ENCODE data around the gene TLK1. TPM values are rescaled to one million over a fixed set of nuclear protein-coding genes. Genes with fewer than 3 reads are reported as not detected.

TLK1 gene
- total and polyA plus RNA-seq, 4 donors: 7.7 to 19.6 (median 15.6) TPM

DNA sequence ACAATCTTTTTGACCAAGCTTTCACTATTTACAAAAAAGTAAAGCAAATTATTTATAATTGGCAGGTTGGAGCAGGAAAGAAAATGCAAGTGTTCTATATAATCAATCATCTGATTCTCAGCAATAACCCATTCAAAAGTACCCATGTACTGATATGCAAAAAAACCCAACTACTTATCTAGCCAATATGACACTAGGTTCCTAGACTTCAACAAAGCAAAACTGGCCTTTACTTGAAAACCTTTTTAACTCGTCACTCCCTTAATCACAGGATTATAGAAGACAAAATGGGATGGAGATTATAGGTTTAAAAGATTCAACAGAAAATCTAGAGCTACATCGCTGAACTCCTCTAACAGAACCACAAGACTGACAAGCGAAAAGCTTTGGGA, 3.6 kb downstream of the TLK1 start:
- WGBS: 96% methylated on average over 3 of the region's 3 CpGs
- DNase-seq (ENCODE audit: low spot score): no peak
- no peak overlapping the region for H3K4me3 ChIP-seq (ENCODE audit: low read depth in 1 of 3, low read length in 3 of 3)
- no peak overlapping the region for H3K27ac ChIP-seq (ENCODE audit: low read depth in 1 of 2, low read length in 2 of 2)
- no peaks in the 10 kb centered on the region for H3K27me3 ChIP-seq (ENCODE audit: control insufficient read depth in 4 of 4, insufficient read depth in 4 of 4, low read length in 3 of 4)
- H3K9me3 ChIP-seq (ENCODE audit: control insufficient read depth in 4 of 4, low read length in 3 of 4): no peaks in the 10 kb centered on the region
- TF ChIP-seq HNF4G (IDR thresholded peaks at IDR 0.05) (no peak), RAD21 (IDR thresholded peaks at IDR 0.05) (no peak), YY1 (IDR thresholded peaks at IDR 0.05) (no peak), HNF4A (conservative IDR thresholded peaks at IDR 0.05) (no peak), SP1 (IDR thresholded peaks at IDR 0.05) (no peak), GABPA (IDR thresholded peaks at IDR 0.05 in 1 of 2, conservative IDR thresholded peaks at IDR 0.05 in 1 of 2) (no peak), NR2F2 (IDR thresholded peaks at IDR 0.05) (no peak), FOXA2 (IDR thresholded peaks at IDR 0.05) (no peak), EGR1 (IDR thresholded peaks at IDR 0.05; ENCODE audit: low read depth in 2 of 2) (no peak), FOXA1 (IDR thresholded peaks at IDR 0.05) (no peak), TAF1 (conservative IDR thresholded peaks at IDR 0.05) (no peak), RXRA (IDR thresholded peaks at IDR 0.05) (no peak)
- TF ChIP-seq, protein P1, sequence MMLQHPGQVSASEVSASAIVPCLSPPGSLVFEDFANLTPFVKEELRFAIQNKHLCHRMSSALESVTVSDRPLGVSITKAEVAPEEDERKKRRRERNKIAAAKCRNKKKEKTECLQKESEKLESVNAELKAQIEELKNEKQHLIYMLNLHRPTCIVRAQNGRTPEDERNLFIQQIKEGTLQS (IDR thresholded peaks at IDR 0.05): no peak
- TF ChIP-seq, protein P2, sequence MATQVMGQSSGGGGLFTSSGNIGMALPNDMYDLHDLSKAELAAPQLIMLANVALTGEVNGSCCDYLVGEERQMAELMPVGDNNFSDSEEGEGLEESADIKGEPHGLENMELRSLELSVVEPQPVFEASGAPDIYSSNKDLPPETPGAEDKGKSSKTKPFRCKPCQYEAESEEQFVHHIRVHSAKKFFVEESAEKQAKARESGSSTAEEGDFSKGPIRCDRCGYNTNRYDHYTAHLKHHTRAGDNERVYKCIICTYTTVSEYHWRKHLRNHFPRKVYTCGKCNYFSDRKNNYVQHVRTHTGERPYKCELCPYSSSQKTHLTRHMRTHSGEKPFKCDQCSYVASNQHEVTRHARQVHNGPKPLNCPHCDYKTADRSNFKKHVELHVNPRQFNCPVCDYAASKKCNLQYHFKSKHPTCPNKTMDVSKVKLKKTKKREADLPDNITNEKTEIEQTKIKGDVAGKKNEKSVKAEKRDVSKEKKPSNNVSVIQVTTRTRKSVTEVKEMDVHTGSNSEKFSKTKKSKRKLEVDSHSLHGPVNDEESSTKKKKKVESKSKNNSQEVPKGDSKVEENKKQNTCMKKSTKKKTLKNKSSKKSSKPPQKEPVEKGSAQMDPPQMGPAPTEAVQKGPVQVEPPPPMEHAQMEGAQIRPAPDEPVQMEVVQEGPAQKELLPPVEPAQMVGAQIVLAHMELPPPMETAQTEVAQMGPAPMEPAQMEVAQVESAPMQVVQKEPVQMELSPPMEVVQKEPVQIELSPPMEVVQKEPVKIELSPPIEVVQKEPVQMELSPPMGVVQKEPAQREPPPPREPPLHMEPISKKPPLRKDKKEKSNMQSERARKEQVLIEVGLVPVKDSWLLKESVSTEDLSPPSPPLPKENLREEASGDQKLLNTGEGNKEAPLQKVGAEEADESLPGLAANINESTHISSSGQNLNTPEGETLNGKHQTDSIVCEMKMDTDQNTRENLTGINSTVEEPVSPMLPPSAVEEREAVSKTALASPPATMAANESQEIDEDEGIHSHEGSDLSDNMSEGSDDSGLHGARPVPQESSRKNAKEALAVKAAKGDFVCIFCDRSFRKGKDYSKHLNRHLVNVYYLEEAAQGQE (IDR thresholded peaks at IDR 0.05): no peak
- TF ChIP-seq, protein P3, sequence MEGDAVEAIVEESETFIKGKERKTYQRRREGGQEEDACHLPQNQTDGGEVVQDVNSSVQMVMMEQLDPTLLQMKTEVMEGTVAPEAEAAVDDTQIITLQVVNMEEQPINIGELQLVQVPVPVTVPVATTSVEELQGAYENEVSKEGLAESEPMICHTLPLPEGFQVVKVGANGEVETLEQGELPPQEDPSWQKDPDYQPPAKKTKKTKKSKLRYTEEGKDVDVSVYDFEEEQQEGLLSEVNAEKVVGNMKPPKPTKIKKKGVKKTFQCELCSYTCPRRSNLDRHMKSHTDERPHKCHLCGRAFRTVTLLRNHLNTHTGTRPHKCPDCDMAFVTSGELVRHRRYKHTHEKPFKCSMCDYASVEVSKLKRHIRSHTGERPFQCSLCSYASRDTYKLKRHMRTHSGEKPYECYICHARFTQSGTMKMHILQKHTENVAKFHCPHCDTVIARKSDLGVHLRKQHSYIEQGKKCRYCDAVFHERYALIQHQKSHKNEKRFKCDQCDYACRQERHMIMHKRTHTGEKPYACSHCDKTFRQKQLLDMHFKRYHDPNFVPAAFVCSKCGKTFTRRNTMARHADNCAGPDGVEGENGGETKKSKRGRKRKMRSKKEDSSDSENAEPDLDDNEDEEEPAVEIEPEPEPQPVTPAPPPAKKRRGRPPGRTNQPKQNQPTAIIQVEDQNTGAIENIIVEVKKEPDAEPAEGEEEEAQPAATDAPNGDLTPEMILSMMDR (IDR thresholded peaks at IDR 0.05; ENCODE audit: low read depth, low read length, missing input control): no peak
- TF ChIP-seq, protein P4, sequence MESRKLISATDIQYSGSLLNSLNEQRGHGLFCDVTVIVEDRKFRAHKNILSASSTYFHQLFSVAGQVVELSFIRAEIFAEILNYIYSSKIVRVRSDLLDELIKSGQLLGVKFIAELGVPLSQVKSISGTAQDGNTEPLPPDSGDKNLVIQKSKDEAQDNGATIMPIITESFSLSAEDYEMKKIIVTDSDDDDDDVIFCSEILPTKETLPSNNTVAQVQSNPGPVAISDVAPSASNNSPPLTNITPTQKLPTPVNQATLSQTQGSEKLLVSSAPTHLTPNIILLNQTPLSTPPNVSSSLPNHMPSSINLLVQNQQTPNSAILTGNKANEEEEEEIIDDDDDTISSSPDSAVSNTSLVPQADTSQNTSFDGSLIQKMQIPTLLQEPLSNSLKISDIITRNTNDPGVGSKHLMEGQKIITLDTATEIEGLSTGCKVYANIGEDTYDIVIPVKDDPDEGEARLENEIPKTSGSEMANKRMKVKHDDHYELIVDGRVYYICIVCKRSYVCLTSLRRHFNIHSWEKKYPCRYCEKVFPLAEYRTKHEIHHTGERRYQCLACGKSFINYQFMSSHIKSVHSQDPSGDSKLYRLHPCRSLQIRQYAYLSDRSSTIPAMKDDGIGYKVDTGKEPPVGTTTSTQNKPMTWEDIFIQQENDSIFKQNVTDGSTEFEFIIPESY (IDR thresholded peaks at IDR 0.05): no peak
- H3K9ac ChIP-seq (ENCODE audit: low read depth in 1 of 2, low read length in 2 of 2): no peak overlapping the region
- H3K4me1 ChIP-seq (ENCODE audit: control insufficient read depth in 4 of 4, insufficient read depth in 4 of 4, low read length in 3 of 4): peaks cover 5 to 42% (median 15%) of the 10 kb centered on the region in 4 donors
- no peaks in the 10 kb centered on the region for H3K36me3 ChIP-seq (ENCODE audit: control insufficient read depth in 4 of 4, insufficient read depth in 3 of 4, low read depth in 1 of 4, low read length in 3 of 4)

DNA sequence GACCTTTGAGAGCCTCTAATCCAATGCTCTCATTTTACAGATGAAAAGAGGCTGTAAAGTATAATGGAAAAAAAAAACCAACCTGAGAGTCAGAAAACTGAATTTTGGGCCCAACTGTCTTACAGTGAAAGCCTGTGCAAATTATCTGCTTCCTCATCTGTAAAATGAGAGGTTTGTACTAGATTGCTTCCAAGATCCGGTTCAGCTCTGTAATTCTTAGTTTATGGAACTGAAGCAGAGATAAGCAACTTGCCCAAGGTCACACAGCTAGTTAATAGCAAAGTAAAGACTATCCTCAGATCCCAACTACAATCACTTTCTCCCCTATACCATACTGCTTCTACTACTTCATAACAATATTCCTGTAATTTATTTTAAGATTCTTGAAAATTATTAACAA, 6.3 kb downstream of the TLK1 start:
- 10% methylated on average over 1 of the region's 1 CpG for WGBS
- no peak for DNase-seq (ENCODE audit: low spot score)
- Histone ChIP-seq H3K4me1 (ENCODE audit: control insufficient read depth in 4 of 4, insufficient read depth in 4 of 4, low read length in 3 of 4) (peaks cover 9 to 42% (median 21%) of the 10 kb centered on the region in 4 donors), H3K27ac (ENCODE audit: low read depth in 1 of 2, low read length in 2 of 2) (no peak overlapping the region), H3K4me3 (ENCODE audit: low read depth in 1 of 3, low read length in 3 of 3) (no peak overlapping the region), H3K36me3 (ENCODE audit: control insufficient read depth in 4 of 4, insufficient read depth in 3 of 4, low read depth in 1 of 4, low read length in 3 of 4) (no peaks in the 10 kb centered on the region), H3K27me3 (ENCODE audit: control insufficient read depth in 4 of 4, insufficient read depth in 4 of 4, low read length in 3 of 4) (no peaks in the 10 kb centered on the region), H3K9me3 (ENCODE audit: control insufficient read depth in 4 of 4, low read length in 3 of 4) (no peaks in the 10 kb centered on the region), H3K9ac (ENCODE audit: low read depth in 1 of 2, low read length in 2 of 2) (no peak overlapping the region)
- TF ChIP-seq NR2F2 (IDR thresholded peaks at IDR 0.05): no peak
- no peak for TF ChIP-seq RXRA (IDR thresholded peaks at IDR 0.05)
- no peak for TF ChIP-seq FOXA1 (IDR thresholded peaks at IDR 0.05)
- TF ChIP-seq FOXA2 (IDR thresholded peaks at IDR 0.05): no peak
- TF ChIP-seq SP1 (IDR thresholded peaks at IDR 0.05): no peak
- no peak for TF ChIP-seq YY1 (IDR thresholded peaks at IDR 0.05)
- no peak for TF ChIP-seq JUND (IDR thresholded peaks at IDR 0.05)
- TF ChIP-seq, protein P4 (IDR thresholded peaks at IDR 0.05): no peak
- no peak for TF ChIP-seq GABPA (IDR thresholded peaks at IDR 0.05 in 1 of 2, conservative IDR thresholded peaks at IDR 0.05 in 1 of 2)
- TF ChIP-seq TAF1 (conservative IDR thresholded peaks at IDR 0.05): no peak
- no peak for TF ChIP-seq EGR1 (IDR thresholded peaks at IDR 0.05; ENCODE audit: low read depth in 2 of 2)
- TF ChIP-seq, protein P2 (IDR thresholded peaks at IDR 0.05): no peak
- TF ChIP-seq, protein P1 (IDR thresholded peaks at IDR 0.05): no peak
- TF ChIP-seq RAD21 (IDR thresholded peaks at IDR 0.05): no peak
